Inflammatory macrophage treated with lipopolysaccharide for 4 hours (primary cell): Measurements from ENCODE around the gene RFPL3.
"Not testable (repeated sequence)": the region's sequence is repeated elsewhere in the genome, so short reads cannot be mapped to it uniquely, and the experiment has no call there.

Source experiments
- DNase-seq: peaks from one replicate; pipeline ENCODE4 v3.0.0-alpha.2; 2020

Gene RFPL3

DNA sequence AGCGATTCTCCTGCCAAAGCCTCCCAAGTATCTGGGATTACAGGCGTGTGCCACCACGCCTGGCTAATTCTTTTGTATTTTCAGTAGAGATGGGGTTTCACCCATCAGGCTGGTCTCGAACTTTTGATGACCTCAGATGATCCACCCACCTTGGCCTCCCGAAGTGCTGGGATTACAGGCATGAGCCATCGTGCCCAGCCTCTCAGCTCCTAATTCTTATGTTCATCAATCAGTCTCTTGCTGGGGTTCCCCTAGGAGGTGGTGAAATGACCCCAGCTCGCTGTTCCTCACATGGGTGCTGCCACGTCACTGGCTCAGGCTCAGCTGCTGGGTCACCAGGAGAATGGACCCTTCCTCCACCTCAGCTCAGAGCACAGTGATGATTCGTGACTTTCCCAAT is at the start of gene RFPL3:
TSS of gene RFPL3 (plus strand) at position 301 of the 400 bp plus-strand sequence. CDS start 205 bp downstream, outside the sequence.
- not testable (repeated sequence) for DNase-seq

DNA sequence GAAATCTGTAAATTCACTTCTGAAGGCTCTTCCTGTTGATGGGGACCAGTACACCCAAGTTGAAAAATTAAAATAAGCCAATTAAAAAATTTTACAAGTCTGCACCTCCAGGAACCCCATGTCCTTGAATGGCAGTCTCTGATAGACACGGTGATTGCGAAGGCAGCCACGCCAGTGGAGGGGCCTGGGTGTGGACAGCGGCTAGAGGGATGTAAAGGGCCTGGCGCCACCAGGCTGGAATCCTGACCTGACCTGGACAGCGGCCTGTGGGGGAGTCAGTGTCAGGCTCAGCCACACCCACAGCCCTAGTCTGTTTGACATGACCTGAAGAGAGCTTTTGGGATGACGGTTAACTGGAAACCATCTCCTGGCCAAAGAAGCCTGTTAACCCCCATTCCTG is 49.5 kb upstream of the RFPL3 start:
- DNase-seq = no peak

DNA sequence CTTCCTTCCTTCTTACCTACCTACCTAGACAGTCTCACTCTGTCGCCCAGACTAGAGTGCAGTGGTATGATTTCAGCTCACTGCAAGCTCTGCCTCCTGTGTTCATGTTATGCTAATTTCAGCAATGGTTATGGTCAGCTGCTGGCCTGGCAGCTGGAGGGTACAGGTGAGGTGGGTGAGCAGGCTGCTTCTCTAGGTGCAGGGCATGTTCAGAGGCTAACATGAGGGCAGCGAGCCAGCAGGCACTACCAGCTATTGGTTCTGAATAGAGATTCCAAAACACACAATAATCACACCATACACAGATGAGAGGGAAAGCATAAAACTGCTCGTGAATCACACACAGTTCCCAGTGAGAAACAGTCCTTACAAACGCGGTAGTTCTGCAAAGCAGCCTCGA is 48.7 kb upstream of the RFPL3 start:
- no peak for DNase-seq

DNA sequence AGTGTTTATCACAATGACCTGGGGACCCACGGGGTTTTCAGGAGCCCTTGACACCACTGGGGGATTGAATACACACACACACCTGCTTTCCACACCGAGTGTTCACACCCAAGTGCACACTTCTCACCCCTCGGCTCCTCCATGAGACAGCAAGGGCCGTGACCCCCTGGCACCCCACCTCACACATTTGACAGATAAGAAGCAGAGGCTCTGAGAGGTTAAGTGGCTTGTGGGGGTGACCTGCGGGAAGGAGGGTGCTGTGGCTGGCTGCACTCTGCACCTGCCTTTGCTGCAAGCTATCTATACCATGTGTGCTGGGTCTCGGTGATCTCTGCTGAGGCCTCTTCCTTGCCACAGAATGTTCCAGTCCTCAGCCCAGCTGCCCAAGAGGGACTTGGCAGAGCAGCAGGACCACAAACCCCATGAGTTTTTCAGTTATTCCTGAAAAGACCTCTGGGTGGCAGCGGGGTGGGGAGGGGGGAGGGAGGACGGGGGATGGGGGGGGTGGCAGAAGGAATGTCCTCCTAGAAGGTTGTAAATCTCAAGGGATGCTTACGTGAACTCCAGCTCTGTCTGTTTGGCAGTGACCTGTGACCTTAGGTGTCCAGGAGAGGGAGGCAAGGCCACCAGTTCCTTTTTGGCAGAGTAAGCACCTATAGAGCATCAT is 47.9 kb upstream of the RFPL3 start:
- no peak for DNase-seq

DNA sequence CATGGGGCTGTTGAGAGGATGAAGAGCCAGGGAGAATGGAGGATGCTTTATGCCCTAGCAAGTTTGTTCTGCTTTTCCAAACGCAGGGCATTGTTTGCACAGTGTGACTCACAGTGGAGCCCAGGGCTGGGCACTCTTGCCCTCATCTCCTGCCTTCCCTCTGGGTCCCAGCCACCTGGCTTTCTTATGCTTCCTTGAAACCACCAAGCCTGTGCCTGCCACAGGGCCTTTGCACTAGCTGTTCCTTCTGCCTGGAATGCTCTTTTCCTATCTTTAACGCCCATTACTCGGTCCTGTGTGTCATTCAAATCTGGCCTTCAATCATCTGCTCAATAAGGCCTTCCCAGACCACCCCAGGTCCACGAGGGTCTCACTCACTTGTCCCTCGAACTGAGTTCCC is 46.9 kb upstream of the RFPL3 start:
- DNase-seq = no peak

DNA sequence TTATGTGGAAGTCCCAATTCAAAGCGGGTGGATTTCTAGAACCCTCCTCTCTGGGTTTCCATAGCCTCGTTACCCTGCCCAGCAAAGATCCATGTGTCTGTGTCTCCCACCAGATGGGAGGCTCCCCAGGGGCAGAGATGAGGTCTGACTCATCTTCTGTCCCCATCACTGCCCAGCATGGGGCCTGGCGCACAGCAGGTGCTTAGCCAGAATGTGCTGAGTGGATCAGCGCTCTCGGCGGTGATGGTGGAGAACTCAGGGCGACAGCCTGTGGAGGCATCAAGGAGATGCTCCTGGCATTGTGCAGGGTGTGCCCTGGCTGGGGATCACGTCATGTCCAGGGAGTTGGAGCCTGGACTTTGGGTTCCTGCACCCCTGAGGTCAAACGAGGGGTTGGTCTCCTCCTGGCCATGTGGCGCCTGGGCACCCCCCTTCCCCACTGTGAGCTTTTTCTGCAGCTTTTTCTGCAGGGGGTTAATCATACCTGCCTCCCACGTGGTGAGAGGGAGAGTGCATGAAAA is 46.1 kb upstream of the RFPL3 start:
- no peak for DNase-seq

DNA sequence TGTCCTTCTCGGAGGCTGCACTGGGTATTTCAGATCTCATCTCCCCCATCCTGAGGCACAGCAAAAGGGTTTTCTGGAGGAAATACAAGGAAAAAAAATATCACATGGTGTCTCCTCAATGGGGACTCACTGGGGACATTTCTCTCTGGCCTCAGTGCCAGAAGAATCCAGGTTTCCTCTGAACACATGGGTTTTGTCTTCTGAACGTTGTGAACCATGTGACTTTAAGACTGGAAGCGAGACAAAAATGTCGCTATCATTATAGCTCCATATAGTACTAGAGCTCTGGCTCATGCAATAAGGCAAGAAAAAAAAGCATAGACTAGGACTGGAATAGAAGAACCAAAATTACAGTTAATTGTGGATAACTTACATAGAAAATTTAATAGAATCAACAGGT is 44.9 kb upstream of the RFPL3 start:
- DNase-seq = no peak

DNA sequence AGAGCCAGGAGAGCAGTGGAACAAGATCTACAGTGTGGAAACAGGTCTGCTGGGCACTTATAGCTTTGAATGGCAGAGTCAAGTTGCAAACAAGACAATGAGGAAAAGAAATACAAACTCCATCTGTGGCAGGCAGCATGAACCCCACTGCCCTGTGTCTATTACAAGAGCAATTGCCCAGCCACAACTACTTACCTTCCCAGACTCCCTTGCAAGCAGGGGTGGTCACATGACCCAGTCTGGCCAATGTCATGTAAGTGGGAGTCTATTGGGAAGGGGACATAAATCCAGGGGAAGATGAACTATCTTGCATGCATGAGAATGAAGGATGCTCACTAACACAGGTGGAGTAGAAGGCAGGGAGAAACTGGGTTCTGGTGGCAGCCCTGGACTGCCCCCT is 44.1 kb upstream of the RFPL3 start:
- no peak for DNase-seq

DNA sequence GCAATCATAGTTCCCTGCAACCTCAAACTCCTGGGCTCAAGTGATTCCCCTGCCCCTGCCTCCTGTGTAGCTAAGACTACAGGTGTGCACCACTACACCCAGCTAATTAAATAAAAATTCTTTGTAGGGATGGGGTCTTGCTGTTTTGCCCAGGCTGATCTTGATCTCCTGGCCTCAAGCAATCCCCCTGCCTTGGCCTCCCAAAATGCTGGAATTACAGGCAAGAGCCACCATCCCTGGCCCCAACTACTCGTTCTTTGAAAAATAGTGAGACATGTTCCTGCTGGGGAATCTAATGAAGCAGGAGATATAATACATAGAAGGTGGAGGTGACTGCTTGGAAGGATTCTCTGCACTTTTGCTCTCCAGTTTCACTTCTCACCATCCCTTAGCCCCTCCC is 40.1 kb upstream of the RFPL3 start:
- no peak for DNase-seq

DNA sequence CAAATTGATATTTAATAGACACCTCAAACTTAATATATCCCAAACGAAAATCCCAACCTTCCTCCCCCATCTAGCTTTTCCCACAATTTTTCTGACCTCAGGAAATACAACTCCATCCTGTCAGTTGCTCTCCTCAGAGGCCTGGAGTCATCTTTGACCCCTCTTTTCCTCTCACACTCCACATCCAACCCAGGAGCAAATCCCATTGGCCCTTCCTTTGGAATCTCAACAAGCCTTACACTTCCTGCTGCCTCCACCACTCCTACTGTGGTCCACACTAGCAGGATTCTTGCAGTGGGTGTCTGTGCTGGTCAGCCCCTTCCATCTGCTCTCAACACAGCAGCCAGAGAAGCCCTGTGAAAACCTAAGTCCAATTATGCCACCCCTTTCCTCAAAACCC is 39.3 kb upstream of the RFPL3 start:
- no peak for DNase-seq

DNA sequence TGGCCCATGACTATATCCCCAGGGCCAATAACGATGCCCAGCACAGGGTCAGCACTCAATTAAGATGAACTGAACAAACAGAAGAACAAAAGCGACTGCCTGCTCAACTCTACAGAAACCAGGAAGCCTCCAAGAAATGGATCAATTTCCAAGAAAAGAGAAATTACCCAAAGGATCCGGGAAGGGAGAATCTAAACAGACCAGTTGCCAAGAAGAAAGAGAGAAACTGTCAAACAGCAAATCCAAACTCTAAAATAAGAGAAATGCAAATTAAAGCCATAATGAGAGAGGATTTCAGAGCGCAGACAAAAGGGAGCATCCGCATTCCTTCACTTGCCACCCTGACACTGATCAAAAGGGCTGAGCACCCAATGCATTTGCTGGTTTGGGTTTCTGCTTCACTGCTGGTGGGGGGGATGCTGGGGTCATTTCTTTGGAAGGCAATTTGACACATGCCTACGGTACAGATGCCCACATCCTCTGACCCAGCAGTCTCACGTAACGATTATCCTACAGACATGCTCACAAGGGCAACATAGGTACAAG is 37.7 kb upstream of the RFPL3 start:
- DNase-seq = no peak

DNA sequence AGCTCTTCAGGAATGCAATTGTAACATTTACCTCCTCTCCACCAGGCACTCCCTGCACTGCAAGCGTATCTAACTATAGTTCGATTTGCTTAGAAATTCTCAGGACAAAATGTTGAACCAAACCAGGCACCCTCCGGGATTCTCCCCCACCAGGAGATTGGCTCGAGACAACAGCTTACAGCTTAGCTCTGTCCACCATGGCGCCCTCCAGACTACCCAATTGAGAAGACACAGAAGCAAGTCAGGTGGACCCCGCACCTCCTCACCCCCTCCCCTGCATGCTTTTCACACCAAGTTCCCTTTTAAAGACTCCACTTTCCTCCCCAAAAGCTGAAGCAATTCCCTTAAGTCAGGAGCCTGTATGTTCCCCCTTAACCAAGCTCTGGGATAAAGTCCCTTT is 34.7 kb upstream of the RFPL3 start:
- DNase-seq = no peak

DNA sequence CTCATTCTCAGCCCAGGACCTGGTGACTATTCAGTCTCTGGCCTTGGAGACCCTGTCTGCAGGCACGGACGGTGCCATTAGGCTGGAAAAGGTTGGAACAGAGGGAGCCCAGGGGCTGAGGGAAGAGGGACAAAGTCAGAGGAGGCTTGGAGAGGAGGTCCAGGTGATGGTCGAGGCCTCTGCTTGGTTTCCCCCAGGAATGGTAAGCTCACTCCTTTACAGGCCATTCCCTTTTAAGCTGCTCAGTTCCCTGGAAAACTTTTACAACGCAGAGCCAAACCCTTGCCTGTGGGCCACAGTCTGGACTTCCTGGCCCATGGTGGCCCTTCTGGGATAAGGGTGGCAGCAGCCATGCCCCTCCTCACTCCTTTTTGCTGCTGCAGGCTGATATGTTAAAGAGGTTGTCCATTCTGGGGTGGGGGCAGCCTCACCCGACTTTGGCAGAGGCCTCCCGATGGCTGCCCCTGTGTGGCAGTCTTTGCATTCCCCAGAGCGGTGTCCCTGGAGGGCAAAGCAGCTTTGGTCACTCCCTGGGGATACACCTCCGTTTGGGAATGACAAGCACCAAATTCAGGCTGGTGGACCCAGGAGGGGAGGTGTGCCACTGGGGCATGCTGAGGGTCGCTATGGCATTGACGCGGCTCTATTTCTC is 34.0 kb upstream of the RFPL3 start:
- no peak for DNase-seq

DNA sequence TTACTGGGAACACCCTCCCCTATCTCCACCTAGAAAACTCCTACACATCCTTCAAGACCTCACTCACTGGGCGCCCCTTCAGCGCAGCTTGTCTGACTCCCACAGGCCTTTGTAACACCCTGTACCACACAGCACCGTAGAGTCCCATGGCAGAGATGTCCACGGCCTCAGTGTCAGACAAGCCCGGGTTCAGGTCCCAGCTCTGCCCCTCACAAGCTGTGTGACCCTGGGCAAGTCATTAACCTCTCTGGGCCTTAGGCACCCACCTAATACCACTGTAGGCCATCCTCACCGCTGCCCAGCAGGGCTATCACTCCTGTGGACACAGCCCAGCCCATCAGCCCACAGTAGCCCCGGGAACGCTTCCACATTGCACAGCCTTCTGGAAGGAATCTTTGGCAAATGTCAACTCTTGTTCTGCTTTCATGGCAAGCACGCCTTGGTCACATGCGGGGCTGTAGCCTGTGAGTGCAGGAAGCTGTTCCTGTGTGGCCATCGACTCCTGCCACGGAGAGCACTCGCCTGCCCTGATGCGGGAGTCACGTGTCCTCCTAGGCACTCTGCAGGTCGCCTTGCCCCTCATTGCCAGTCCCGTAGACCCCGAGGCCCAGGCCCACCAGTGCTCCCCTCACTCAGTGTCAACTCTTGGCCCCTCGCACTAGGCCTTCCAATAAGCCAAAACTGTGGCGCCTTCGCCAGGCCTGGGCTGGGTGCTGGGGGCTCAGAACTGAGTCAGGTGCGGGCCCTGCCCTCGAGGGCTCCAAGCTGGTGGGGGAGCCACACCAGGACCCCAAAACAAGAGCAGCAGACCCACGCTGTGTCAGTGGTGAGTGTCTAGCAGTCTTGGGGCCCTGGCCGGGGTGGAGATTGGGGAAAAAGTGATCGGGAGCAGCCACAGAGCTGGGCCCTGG is 32.9 kb upstream of the RFPL3 start:
- DNase-seq = no peak

DNA sequence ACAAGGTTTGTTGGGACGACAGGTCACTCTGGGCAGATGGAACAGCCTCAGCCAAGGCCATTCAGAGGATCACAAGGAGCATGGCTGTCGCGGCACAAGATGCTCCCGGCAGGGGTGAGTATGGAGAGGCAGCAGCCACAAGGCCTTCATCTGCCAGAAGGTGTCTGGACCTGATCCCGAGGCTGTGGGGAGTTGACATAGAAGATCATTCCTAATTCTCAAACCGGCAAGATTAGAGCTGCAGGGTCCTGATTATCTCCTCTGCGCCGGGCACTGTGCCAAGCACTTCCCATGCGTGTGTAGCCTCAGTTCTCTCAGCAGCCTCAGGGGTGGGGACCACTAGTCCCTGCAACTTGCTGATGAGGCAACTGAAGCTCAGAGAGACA is 32.3 kb upstream of the RFPL3 start:
- DNase-seq = no peak

DNA sequence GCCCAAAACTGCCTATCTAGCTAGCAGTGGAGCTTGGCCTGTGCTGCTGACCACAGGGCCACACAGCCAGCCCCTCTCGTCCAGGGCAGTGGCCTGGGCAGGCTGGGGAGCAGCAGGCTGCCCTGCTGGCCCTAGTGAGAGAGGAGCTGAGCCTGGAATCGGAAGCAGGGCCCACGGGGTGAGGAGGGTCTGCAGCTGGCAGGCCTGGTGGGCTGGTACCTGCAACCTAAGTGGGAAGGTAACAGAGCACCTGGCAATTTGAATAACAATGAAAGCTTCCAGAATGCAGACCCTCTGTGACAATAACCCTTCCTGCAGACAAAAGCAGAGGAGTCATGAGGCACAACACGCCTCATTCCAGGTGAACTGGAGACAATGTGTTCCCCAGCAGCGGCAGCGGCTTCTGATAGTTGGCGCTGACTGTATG is 31.8 kb upstream of the RFPL3 start:
- DNase-seq = no peak

DNA sequence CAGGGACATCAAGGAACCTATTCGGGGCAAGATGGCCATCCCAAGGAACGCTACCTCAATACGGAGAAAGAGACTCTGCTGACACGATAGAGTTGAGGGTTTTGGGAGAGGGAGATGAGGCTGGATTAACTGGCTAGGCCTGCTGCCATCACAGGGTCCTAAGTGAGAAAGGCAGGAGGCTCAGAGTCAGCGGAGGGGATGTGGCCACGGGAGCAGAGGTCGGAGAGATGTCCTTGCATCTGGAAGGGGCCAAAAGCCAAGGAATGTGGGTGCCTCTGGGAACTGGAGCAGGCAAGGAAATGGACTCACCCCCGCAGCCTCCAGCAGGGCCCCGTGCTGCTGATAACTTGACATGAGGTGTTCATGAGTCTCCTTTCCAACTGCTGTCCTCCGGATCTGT is 31.0 kb upstream of the RFPL3 start:
- DNase-seq = no peak

DNA sequence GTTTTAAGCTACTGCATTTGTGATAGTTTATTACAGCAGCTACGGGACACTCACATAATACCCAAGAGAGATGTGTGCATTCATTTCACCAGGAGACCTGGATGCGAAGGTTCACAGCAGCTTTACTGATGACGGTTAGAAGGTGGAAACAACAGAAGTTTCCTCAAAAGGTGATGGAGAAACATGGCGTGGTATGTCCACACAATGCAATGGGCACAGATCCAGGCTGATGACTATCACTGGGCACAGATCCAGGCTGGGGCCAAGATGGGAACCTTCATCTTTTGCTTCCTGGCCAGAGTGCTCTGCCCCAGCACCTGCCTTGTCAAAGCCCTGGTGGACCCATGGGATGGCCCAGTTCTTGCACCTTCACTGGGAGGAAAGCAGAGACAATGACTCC is 30.6 kb upstream of the RFPL3 start:
- DNase-seq = no peak

DNA sequence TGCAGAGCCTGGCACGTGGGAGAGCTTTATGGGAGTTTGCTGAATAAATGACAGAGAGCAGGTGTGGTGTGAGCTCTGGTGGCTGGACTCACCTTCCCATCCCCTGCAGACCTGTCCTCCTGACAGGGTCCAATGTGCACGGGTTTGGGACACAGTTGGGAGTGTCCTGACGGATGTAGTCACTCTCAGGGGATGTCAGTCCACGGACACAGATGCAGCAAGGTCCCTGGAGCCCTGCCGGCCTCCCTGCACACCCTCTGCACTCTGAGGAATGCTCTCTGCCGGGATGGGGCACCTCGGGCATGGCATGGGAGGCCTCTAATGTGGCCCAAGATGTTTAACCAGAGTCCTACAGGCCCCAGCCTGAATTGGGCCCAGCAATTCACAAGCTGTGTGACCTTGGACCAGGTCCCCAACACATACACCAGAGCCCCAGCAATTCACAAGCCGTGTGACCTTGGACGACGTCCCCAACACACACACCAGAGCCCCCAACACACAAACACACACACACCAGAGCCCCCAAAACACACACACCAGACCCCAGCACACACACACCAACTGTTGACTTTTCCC is 30.0 kb upstream of the RFPL3 start:
- DNase-seq = no peak

DNA sequence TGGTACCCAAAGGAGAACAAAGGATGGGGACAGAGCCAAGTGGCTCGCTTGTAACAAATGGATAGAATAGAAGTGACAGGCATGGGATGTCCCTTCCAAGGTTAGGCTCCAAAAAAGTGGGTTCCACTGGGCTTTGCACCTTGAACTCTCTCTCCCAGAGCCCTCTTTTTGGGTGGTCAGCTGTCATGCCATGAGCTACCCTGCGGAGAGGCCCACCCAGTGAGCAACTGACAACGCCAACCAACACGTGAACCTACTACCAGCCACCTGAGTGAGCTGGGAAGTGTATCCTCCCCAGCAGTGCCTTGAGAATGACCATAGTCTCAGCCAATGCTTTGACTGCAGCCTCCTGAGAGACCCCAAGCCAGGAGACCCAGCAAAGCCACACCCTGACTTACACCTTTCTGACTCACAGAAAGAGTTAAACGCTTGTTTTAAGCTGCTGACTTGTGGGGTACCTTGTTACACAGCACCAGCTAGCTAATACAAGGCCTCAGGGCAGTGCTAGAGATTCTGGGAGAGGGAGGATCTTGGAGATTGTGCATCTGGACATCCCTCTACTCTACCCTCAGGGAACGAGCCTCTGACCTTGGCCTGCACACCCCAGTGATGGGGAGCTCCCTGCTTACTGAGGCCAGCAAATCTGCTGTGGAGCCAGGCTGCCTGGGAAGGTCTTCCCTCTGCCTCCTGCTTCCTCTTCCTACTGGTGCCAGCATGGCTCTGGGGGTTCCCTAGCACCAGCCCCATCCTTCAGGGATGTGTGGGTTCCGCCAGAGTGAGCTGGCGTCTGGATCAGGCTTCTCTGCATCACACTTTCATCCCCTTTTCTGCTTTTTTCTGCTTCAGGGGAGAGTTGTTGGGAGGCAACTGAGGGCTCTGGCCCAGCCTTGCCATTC is 29.1 kb upstream of the RFPL3 start:
- no peak for DNase-seq

DNA sequence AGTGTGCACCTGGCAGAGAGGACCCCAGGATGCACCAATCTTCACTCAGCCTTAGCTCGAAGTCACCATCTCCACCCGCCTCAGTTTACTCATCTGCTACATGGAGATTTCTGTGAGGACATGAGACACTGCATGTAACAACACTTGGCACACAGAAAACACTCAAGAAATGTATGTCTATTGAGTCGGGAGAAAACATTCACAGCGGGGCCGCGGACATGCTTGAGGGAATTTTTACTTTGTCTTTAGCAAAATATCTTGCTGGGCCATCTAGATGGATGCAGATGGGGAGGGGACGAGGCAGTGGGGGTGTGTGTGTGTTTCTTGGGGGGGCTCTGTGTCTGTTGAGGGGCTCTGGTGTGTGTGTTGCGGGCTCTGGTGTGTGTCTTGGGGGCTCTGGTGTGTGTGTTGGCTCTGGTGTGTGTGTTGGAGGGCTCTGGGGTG is 28.4 kb upstream of the RFPL3 start:
- DNase-seq = no peak
